ENCODE data around the gene TMEM178A. TPM values are rescaled to one million over a fixed set of nuclear protein-coding genes. Genes with fewer than 3 reads are reported as not detected.

Gene TMEM178A
- total RNA-seq (2021; fragmentation: NEBNext Ultra II Directional; extraction: Animal tissue kit (Norgen Biotek cat#: 25700)) (14.0 and 14.9 TPM in 2 replicates), polyA plus RNA-seq (2011; rRNA removed) (7.9 and 11.2 TPM in 2 replicates), polyA minus RNA-seq (2011; rRNA and poly(A)+ RNA removed) (9.1 and 9.8 TPM in 2 replicates)
- 7.3 TPM for polyA plus RNA-seq (2011; cell fraction: cytosol; rRNA removed)
- polyA plus RNA-seq (2011; cell fraction: nucleus; rRNA removed) = 18.8 TPM
- polyA plus RNA-seq (2012, experiment 1 of 2) = 8.3 to 9.3 TPM (median 8.6 TPM) in 4 replicates
- 5.4 TPM for polyA plus RNA-seq (2012, experiment 2 of 2)
- 15.4 TPM for polyA plus RNA-seq (2013, experiment 1 of 2)
- polyA plus RNA-seq (2013, experiment 2 of 2) = 16.8 TPM
- polyA minus RNA-seq (2011; cell fraction: cytosol; rRNA and poly(A)+ RNA removed) = 4.0 TPM
- polyA minus RNA-seq (2011; cell fraction: nucleus; rRNA and poly(A)+ RNA removed) = 6.7 TPM
- long read RNA-seq, experiment 1, transcript TMEM178A-201 (4 exons, 1,662 nt) = major isoform, 7 of 14 reads
- long read RNA-seq, experiment 1, partial matches to known transcripts = 3 of 14 reads
- long read RNA-seq, experiment 1, other reads (novel, unspliced or antisense) = 4 of 14 reads
- long read RNA-seq, experiment 2, partial matches to known transcripts = 0 of 3 reads
- long read RNA-seq, experiment 2, other reads (novel, unspliced or antisense) = 2 of 3 reads

DNA sequence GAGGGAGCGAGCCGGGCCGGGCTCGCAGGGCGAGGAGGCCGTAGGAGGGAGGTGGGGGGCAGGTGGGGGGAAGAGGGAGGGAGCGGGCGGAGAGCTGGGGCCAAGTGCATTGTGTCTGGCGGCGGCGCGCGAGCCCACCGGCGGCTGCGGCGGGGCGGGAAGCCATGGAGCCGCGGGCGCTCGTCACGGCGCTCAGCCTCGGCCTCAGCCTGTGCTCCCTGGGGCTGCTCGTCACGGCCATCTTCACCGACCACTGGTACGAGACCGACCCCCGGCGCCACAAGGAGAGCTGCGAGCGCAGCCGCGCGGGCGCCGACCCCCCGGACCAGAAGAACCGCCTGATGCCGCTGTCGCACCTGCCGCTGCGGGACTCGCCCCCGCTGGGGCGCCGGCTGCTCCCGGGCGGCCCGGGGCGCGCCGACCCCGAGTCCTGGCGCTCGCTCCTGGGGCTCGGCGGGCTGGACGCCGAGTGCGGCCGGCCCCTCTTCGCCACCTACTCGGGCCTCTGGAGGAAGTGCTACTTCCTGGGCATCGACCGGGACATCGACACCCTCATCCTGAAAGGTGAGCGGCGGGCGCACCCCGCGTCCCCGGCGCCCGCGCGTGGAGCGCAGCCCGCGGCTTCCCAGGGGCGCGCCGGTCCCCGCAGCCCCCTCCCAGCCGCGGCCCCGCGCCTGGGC, at the start of gene TMEM178A:
TSS of gene TMEM178A (plus strand) at position 107 of the 680 bp plus-strand sequence. CDS start at position 165, 58 bp downstream.
- DNase-seq (ENCODE audit: low read depth in 1 of 2, low spot score in 2 of 2) (peak in 1 of 2 experiments; percentile 76), FAIRE-seq (no peak)
- no peak within 1 kb of the TSS for H2BK5ac ChIP-seq (ENCODE audit: low read depth, low read length)
- H3K9me3 ChIP-seq (ENCODE audit: insufficient read depth in 2 of 2, low read depth in 1 of 2, low read length in 1 of 2) = no peaks in the 10 kb centered on the region
- no peak within 1 kb of the TSS for H2BK12ac ChIP-seq (ENCODE audit: low read depth, low read length)
- peaks cover 0 to 22% (median 19%) of the 10 kb centered on the region in 4 experiments; a peak in 5 of 7 replicates for H3K27me3 ChIP-seq (replicated peaks in 1 of 4; ENCODE audit: control insufficient read depth in 3 of 4, extremely low read depth in 1 of 4, insufficient read depth in 3 of 4, low read length in 3 of 4)
- peaks cover 0 to 8% (median 1%) of the 10 kb centered on the region in 4 experiments; a peak in 2 of 7 replicates for H3K4me1 ChIP-seq (replicated peaks in 1 of 4; ENCODE audit: control insufficient read depth in 3 of 4, insufficient read depth in 4 of 4, low read length in 3 of 4)
- no peak within 1 kb of the TSS for H2AK5ac ChIP-seq (ENCODE audit: low read depth, low read length)
- no peaks in the 10 kb centered on the region for H3K79me2 ChIP-seq (ENCODE audit: control insufficient read depth in 1 of 2, insufficient read depth in 2 of 2, low read length in 2 of 2)
- H3K9ac ChIP-seq (replicated peaks in 1 of 4; ENCODE audit: extremely low read depth in 1 of 4, low read depth in 3 of 4, low read length in 3 of 4) = peak within 1 kb of the TSS; percentile 10 to 67 (median 42); a peak in 5 of 7 replicates
- no peaks in the 10 kb centered on the region; the same call in 1 of the 2 replicates for H3K79me1 ChIP-seq (ENCODE audit: low read depth, low read length)
- peak within 1 kb of the TSS; percentile 86; the same call in 1 of the 2 replicates for H2AFZ ChIP-seq (ENCODE audit: low read length)
- H3K14ac ChIP-seq (ENCODE audit: insufficient read length) = no peak within 1 kb of the TSS
- ChIA-PET POLR2A (ENCODE audit: partially characterized antibody) (no interaction called here), CTCF (ENCODE audit: partially characterized antibody) (no interaction called here)
- H4K91ac ChIP-seq (replicated peaks; ENCODE audit: insufficient read length, low read length) = no peak within 1 kb of the TSS
- peak within 1 kb of the TSS; percentile 87; the same call in 1 of the 2 replicates for H4K8ac ChIP-seq (ENCODE audit: extremely low read depth, insufficient read depth, low read length)
- H2BK20ac ChIP-seq (ENCODE audit: low read length) = no peak within 1 kb of the TSS
- no peak within 1 kb of the TSS for H3K56ac ChIP-seq (replicated peaks; ENCODE audit: insufficient read length, low read depth, low read length)
- H3K27ac ChIP-seq (ENCODE audit: low read depth, low read length) = no peak within 1 kb of the TSS
- no peak within 1 kb of the TSS for H2BK120ac ChIP-seq (replicated peaks; ENCODE audit: low read depth, low read length)
- H3K23ac ChIP-seq (ENCODE audit: insufficient read length) = no peak within 1 kb of the TSS
- H3K4me2 ChIP-seq (ENCODE audit: insufficient read depth in 1 of 2, low read depth in 2 of 2, low read length in 2 of 2) = peak within 1 kb of the TSS; percentile 90 to 96
- H3K4ac ChIP-seq (replicated peaks; ENCODE audit: insufficient read length, low read depth, low read length) = no peak within 1 kb of the TSS
- H3K23me2 ChIP-seq (ENCODE audit: low read depth, low read length) = peaks cover 10% of the 10 kb centered on the region
- peak within 1 kb of the TSS; percentile 69 to 87 (median 82) for H3K4me3 ChIP-seq (ENCODE audit: extremely low read depth in 1 of 4, insufficient read depth in 2 of 4, low read depth in 3 of 4, low read length in 4 of 4)
- no peaks in the 10 kb centered on the region for H4K20me1 ChIP-seq (replicated peaks in 1 of 2; ENCODE audit: control insufficient read depth in 1 of 2, insufficient read depth in 2 of 2, low read length in 2 of 2)
- H3K36me3 ChIP-seq (ENCODE audit: control insufficient read depth in 2 of 4, insufficient read depth in 4 of 4, low read length in 3 of 4) = no peaks in the 10 kb centered on the region
- no peak within 1 kb of the TSS for H4K5ac ChIP-seq (ENCODE audit: insufficient read length, low read depth, low read length)
- H3K18ac ChIP-seq (ENCODE audit: extremely low read depth, low read length) = peak within 1 kb of the TSS; percentile 20; the same call in 1 of the 2 replicates
- H2BK15ac ChIP-seq (ENCODE audit: low read length) = no peak within 1 kb of the TSS; the same call in 1 of the 2 replicates
- WGBS, 2 experiments (ENCODE audit: extremely low coverage in 1 of 2, insufficient coverage in 1 of 2, insufficient read length in 1 of 2, insufficient replicate concordance in 2 of 2, low coverage in 1 of 2, low lambda C conversion rate in 2 of 2, missing lambda C conversion rate in 1 of 2) = 6% methylated on average over 13 of the region's 90 CpGs; no CpG with 5 or more reads in 1 of the 2 experiments
- no peak for TF ChIP-seq TAF1 (IDR thresholded peaks at IDR 0.05; ENCODE audit: low read depth, low read length)
- peak; percentile 95 for TF ChIP-seq KDM4A (IDR thresholded peaks at IDR 0.05; ENCODE audit: low read depth, low read length, severe bottlenecking)
- 0 out of 2 replicates have a peak, but pooled peaks have one; percentile 33 for TF ChIP-seq EGR1 (IDR thresholded peaks at IDR 0.05; ENCODE audit: borderline replicate concordance, low read depth, low read length)
- TF ChIP-seq POLR2A (IDR thresholded peaks at IDR 0.05; ENCODE audit: control extremely low read depth in 1 of 2, low read depth in 2 of 2, low read length in 2 of 2) = peak in 1 of 2 experiments; percentile 45; a peak in 1 of 3 replicates
- peak; percentile 43 for TF ChIP-seq PHF8 (conservative IDR thresholded peaks at IDR 0.05; ENCODE audit: low read depth, low read length)
- TF ChIP-seq, protein P1, sequence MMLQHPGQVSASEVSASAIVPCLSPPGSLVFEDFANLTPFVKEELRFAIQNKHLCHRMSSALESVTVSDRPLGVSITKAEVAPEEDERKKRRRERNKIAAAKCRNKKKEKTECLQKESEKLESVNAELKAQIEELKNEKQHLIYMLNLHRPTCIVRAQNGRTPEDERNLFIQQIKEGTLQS (IDR thresholded peaks at IDR 0.05; ENCODE audit: insufficient read depth, low read depth, low read length) = no peak
- TF ChIP-seq HDAC2 (IDR thresholded peaks at IDR 0.05; ENCODE audit: borderline replicate concordance in 1 of 2, low read depth in 2 of 2, low read length in 2 of 2) = 0 out of 4 replicates have a peak, but pooled peaks of 1 of the 2 experiments have one; percentile 1
- TF ChIP-seq RBBP5 (IDR thresholded peaks at IDR 0.05; ENCODE audit: borderline replicate concordance, low read depth, low read length) = peak; percentile 97

Measured in H1 (cell line).